ENCODE results near the gene SLC25A2.
"Not testable (repeated sequence)": the region's sequence is repeated elsewhere in the genome, so short reads cannot be mapped to it uniquely, and the experiment has no call there.

Gene SLC25A2

DNA sequence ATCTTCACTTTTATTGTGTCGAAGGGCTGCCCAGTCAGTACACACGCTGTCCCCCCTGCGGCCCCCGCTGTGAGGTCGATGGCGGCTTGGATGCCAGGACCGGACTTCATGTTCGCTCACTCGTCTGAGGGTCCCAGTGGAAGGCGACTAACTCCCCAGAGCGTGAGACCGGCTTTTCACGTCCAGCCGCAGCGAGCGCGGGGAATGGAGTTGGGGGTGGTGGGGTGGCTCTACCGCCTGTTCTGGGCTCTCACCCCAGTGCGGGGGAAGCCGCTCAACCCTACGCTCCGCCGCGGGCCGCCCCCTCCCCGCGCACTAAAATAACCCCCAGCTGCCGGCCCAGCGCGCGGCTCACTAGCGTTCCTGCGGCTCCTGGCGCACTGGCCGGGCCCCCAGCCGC is at the start of gene SLC25A2:
SLC25A2 (minus strand) TSS at position 294 of the 400 bp plus-strand sequence; CDS start at position 110, 184 bp downstream.
- no peak for DNase-seq

DNA sequence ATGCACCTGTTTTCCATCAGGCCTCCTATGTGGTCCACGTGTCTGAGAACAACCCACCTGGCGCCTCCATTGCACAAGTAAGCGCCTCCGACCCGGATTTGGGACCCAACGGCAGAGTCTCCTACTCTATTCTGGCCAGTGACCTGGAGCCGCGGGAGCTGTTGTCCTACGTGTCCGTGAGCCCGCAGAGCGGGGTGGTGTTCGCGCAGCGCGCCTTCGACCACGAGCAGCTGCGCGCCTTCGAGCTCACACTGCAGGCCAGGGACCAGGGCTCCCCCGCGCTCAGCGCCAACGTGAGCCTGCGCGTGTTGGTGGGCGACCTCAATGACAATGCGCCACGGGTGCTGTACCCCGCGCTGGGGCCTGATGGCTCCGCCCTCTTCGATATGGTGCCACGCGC is 47.7 kb upstream of the SLC25A2 start:
- DNase-seq: no peak

DNA sequence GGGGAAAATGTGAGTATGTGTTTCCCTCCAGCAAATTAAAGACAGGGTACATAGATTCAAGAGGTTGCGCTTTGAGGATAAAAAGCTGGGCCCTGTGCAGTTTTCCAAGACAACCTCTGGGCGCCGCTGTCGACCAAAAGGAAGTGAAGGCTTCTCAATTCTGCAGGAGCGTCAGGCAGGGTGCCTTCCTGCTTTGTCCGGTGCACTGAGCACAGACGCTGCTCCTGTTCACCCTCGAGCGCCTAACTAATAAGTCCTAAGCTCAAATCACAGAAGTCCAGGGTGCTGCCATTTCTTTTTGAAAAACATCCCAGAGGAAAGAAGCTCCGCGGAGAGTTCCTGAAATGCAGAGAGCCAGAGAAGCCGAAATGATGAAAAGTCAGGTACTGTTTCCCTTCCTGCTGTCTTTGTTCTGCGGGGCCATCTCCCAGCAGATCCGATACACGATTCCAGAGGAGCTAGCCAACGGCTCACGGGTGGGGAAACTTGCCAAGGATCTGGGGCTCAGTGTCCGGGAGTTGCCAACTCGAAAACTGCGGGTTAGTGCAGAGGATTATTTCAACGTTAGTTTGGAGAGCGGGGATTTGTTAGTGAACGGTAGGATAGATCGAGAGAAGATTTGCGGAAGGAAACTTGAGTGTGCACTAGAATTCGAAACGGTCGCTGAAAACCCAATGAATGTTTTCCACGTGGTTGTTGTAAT is 46.2 kb upstream of the SLC25A2 start, which contains the start of gene PCDHGB1:
PCDHGB1 (plus strand) TSS at position 183 of the 703 bp plus-strand sequence; CDS start at position 345, 162 bp downstream.
- DNase-seq: peak in 1 of 2 experiments; percentile 48

DNA sequence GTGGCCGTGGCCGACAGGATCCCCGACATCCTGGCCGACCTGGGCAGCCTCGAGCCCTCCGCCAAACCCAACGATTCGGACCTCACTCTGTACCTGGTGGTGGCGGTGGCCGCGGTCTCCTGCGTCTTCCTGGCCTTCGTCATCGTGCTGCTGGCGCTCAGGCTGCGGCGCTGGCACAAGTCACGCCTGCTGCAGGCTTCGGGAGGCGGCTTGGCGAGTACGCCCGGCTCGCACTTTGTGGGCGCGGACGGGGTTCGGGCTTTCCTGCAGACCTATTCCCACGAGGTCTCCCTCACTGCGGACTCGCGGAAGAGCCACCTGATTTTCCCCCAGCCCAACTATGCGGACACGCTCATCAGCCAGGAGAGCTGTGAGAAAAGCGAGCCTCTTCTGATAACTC is 42.2 kb upstream of the SLC25A2 start:
- DNase-seq: not testable (repeated sequence)

DNA sequence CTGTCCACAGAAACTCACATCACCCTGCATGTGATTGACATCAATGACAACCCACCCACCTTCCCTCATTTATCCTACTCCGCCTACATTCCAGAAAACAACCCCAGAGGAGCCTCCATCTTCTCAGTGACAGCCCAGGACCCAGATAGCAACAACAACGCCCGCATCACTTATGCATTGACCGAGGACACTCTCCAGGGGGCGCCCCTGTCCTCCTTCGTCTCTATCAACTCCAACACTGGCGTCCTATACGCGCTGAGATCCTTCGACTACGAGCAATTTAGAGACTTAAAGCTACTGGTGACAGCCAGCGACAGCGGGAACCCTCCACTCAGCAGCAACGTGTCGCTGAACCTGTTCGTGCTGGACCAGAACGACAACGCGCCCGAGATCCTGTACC is 41.5 kb upstream of the SLC25A2 start:
- DNase-seq: no peak

DNA sequence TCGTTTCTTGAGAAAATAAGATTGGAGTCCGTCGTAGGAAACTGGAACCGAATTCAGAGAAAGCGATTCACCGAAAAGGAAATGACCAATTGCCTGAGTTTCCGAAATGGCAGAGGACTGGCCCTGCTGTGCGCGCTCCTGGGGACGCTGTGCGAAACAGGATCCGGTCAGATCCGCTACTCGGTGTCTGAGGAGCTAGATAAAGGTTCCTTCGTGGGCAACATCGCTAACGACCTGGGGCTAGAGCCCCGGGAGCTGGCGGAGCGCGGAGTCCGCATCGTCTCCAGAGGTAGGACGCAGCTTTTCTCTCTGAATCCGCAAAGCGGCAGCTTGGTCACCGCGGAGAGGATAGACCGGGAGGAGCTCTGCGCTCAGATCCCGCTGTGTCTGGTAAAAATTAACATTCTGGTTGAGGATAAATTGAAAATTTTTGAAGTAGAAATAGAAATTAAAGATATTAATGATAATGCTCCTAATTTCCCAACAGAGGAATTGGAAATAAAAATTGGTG is 40.2 kb upstream of the SLC25A2 start:
- no peak for DNase-seq

DNA sequence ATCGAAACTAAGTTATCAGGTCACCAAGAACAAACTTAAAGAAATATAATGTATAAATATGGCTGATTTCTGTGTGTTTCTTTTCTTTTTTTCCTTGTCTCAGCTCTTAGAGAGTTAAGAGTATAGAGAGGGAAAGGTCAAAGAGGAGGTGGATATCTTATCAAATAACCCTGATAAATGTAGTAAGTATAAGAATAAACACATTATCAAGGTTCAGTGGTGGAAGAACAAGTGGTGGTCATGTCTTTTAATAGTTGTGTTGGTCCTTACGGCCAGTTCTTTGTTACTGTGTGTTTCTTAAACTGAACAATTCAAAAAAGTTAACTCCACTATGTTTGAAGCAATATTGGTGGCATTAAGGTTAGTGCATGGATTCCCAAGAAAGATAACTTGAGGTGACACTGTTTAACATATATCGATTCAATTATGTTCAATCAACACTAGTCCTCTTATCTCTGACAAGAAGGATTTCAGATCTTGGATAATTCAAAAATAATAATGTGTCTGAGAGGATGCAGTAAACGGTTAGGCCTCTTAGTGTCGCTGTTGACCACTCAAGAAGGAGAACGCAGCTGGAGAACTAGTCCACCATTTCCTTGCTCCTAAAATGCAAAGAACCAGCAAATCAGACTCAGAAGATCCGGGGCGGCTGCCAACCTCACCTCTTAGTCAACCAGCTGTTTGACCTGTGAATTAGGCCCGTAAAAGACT is 39.5 kb upstream of the SLC25A2 start, which contains the start of gene PCDHGA3:
PCDHGA3 (plus strand) TSS at position 588 of the 711 bp plus-strand sequence. CDS start 205 bp downstream, outside the sequence.
- no peak for DNase-seq

DNA sequence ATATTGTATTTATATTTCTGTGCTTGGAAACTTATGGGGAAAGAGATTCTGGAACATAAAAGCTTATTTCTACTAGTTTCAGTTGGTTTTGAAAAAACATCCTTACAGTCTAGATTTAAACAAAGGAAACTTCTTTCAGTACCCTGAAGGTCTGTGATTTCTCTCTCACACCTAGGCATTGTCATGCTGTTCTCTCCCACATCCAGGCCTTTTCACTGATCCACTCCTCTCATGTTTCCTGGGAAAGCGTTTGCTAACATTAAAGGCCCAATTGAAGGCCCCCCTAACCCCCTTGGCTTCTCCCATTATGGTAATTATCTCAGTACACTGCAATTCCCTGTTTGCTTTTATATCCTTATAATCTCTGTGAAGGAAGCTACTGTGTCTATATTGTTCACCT is 38.9 kb upstream of the SLC25A2 start:
- DNase-seq: no peak

DNA sequence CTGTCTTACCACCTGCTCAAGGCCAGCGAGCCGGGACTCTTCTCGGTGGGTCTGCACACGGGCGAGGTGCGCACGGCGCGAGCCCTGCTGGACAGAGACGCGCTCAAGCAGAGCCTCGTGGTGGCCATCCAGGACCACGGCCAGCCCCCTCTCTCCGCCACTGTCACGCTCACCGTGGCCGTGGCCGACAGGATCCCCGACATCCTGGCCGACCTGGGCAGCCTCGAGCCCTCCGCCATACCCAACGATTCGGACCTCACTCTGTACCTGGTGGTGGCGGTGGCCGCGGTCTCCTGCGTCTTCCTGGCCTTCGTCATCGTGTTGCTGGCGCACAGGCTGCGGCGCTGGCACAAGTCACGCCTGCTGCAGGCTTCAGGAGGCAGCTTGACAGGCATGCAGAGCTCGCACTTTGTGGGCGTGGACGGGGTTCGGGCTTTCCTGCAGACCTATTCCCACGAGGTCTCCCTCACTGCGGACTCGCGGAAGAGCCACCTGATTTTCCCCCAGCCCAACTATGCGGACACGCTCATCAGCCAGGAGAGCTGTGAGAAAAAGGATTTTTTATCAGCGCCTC is 37.0 kb upstream of the SLC25A2 start:
- DNase-seq: not testable (repeated sequence)

DNA sequence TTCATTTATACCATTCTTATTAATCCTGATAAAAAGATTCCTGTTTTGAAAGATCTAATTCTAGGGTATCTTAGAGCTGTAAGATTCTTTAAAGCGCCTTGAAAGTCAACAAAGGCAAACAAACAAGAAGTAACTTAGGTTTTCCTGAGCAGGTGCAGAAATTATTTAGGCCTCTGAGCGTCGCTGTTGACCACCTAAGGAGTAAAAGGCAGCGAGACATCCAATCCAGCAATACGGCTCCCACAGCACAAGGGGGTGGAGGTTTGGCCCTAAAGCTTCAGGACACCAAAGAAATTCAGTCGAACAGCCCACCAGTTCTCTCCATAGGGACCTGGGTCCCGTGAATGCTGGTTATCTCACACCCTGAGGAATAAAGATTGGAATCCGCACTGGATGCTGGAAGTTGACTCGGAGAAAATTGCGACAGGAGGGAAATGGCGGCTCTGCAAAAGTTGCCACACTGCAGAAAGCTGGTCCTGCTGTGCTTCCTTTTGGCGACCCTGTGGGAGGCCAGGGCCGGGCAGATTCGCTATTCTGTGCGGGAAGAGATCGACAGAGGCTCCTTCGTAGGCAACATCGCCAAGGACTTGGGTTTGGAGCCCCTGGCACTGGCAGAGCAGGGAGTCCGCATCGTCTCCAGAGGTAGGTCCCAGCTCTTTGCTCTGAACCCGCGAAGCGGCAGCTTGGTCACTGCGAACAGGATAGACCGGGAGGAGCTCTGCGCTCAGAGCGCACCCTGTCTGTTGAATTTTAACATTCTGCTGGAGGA is 34.9 kb upstream of the SLC25A2 start, which contains the start of gene PCDHGA2:
PCDHGA2 (plus strand) TSS at position 223 of the 769 bp plus-strand sequence.
- DNase-seq: no peak

DNA sequence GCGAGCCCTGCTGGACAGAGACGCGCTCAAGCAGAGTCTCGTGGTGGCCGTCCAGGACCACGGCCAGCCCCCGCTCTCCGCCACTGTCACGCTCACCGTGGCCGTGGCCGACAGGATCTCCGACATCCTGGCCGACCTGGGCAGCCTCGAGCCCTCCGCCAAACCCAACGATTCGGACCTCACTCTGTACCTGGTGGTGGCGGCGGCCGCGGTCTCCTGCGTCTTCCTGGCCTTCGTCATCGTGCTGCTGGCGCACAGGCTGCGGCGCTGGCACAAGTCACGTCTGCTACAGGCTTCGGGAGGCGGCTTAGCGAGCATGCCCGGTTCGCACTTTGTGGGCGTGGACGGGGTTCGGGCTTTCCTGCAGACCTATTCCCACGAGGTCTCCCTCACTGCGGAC is 28.7 kb upstream of the SLC25A2 start:
- not testable (repeated sequence) for DNase-seq

DNA sequence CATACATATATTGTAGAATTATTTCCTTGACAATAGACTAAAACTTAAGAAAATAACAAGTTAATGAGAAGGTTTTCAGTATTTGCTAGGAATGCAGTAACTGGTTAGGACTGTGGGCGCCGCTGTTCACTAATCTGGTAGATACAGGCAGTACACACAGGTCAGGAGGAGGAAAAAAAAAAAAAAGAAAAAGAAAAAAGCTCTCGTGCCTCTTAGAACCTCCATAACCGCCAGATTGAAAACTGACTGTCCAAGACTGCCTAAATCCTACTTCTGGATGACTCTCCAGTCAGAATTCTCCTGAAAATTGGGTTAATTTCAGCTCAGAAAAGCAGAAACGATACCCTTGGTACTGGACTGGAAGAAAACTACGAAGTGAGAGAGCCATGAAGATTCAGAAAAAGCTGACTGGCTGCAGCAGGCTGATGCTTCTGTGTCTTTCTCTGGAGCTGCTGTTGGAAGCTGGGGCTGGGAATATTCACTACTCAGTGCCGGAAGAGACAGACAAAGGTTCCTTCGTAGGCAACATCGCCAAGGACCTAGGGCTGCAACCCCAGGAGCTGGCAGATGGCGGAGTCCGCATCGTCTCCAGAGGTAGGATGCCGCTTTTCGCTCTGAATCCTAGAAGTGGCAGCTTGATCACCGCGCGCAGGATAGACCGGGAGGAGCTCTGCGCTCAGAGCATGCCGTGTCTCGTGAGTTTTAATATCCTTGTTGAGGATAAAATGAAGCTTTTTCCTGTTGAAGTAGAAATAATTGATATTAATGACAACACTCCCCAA is 26.6 kb upstream of the SLC25A2 start, which contains the start of gene PCDHGA1:
PCDHGA1 (plus strand) TSS at position 216 of the 782 bp plus-strand sequence.
- peak in 1 of 2 experiments; percentile 25 for DNase-seq

DNA sequence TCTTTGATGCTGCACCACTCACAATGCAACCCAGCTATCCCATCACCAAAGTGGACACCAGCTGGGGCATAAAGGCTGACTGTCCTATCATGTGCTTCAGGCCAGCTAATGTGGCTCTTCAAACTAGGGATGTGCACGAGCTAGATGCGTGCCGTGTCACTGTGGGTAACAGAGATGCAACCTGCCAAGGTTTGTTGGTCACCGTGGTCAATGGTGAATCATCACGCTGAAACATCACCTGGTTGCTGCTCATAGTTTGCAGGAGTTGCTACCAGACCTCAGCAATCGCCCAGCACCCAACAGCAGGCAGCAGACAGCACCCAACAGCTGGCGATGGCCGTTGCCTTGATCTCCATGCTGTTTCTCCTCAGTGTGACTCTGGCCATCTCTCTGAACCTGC is 24.4 kb upstream of the SLC25A2 start:
- no peak for DNase-seq

DNA sequence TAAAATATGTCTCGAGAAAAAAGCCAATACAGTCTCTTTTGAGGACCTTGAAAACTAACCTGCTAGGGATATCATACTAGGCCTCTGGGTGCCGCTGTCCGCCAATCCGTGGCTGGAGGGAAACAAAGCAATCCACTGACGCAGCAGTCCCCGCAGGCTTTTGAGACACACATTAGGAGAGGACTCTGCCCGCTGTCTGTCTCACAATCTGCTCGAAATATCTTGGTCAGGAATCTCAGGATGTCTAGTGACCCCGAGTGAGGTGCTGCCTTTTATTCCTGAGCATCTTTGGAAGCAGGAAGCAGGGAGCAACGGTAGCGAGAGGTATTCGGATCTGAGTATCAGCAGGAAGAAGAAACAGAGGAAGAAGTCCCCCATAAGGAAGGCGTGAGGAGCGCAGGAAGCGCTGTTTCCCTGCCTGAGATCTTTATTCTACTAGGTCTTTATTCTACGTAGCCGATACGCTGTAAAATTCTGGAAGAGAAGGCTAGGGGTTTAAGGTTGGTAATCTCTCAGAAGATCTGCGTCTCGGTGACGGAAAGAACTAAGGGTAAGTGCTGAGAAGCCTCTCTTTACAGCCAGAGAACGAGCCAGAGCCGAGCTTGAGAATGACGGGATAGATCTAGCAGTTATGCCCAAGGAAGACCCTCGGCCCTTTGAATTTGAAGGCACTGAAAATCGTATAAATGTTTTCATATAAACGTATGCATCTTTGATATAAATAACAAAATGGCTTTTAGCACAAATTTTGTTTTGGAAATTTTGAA is 22.4 kb upstream of the SLC25A2 start:
- DNase-seq: peak; percentile 71 to 75

DNA sequence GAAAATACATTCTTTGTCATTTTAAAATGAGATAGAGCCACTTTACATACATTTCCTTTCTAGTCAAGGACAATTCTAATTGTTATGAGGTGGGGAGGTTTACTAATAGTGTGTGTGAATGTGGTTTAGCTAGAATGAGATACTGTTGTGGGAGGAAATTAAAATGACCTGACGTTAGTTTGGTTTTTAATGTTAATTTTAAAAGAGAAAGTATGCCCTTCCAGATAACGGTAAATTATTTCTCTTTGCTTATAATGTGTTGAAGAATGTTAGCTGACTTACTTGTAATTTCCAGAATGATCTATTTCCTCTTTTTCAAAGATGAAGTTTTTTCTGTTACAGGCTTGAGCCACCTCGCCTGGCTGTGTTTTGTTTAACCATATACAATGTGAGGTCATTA is 18.4 kb upstream of the SLC25A2 start:
- DNase-seq: no peak

DNA sequence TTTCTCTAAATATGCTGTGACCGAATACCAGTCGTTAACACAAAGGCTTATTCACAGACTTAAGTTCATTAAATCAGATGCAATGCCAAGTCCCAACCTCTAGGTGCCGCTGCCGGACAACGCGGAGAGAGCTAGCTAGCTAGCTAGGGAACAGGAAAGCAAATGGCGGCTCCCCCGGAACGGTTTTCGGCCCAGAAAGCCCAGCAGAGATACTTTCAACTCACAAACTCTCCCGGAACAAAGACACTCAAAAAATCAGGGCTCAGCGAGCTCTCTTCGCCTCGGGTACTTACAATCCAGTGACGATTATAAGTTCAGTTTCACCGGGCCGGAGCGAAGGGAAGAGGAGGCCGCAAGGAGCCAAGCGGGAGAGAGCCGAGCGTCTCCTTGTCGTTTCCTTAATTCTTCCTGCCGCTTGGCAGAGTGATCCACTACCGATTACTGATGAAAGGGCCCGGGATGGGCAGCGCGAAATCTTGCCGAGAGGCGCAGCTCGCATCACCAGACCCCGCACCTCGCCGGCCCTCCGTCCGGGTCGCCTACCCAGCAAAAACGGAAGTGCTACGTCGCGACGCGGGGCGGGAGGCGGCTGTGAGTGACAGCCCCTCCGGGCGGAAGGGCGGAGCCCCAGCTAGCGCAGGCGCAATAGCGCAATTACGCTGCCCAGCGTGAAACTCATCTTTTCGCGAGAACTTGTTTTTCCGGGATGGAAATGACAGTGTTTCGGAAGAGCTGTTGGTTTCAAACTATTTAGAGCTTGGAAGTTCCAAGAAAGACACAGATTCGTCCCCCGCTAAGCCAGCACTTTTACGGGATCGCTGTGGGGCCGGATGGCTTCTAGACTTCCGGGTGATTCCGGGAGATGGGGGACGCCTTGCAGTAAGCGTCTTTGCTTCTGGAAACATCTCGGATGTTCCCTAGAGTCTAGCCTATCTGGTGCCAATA is 16.6 kb upstream of the SLC25A2 start, which contains the start of gene TAF7:
TAF7 (minus strand) TSS at position 560 of the 945 bp plus-strand sequence. CDS start 740 bp downstream, outside the sequence.
- peak; percentile 91 to 95 for DNase-seq

DNA sequence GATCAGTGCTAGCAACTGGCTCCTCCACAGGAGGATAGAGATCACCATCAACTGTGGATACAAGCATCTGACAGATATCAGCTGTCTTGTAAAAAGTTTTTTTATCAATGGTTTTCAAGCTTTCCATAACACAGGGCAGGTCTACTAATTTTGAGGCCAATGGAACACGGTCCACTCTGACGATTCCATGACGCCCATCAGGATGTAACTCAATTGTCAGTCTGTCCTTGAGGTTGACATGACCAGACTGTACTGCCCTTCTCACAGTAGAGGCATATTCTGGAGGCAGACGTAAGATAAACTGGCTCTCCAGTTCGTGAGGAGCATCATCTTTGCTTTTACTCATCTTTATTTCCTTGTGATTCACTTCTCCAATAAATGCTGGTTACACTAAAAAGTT is 15.8 kb upstream of the SLC25A2 start:
- no peak for DNase-seq

DNA sequence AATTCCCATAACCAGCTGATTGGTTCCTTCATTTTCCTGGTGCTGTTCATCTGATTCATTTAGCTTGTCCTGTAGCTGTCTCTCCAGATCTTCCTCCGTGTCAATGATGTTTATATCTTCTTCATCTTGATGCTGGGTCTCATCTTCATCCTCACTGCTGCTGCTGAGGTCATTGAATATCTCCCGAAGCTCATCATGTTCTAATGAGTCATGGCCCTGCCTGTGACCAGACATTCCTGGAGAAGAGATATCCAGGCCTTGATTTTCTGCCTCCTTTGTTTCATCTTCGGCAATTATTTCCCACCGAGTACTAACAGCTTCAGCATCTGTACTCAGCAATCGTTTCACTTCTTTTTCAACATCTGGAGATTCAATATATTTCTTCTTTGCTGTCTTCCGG is 15.4 kb upstream of the SLC25A2 start:
- DNase-seq: no peak

DNA sequence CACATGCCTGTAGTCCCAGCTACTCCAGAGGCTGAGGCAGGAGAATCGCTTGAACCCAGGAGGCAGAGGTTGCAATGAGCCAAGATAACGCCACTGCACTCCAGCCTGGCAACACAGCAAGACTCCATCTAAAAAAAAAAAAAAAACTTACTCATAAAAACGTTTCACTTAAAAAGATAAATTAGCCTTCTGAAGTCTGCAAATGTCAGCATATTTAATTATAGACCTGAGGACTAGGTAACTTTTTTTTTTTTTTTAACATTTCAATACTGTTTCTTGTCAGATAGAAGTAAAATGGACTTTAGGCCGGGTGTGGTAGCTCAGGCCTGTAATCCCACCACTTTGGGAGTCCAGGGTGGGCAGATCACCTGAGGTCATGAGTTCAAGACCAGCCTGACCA is 13.1 kb upstream of the SLC25A2 start:
- DNase-seq: not testable (repeated sequence)
